Umbilical cord (tissue), 2 donors: Measurements from ENCODE around the gene ISLR. TPM values are rescaled to one million over a fixed set of nuclear protein-coding genes. Genes with fewer than 3 reads are reported as not detected.

ENCODE experiments used
- DNase-seq: peaks from one replicate; pipeline ENCODE4 v3.0.0-alpha.2; 2015; ENCODE audit warnings: low spot score
- total RNA-seq: library from RNA; depleted of rRNA; stranded (reverse); fragments of >200 nt; gene quantifications from one replicate; pipeline ENCODE4 v1.2.3, GENCODE V29; 2014; ENCODE audit warnings: low replicate concordance; ENCODE audit not compliant: insufficient read depth

ISLR gene
- total RNA-seq, 1 donor from 2014 or later: 95.1 TPM

- DNase-seq: no peak
Measured at GRCh38 chr15:74171965-74172541, 1.5 kb upstream of the ISLR start.

- peak; percentile 95 for DNase-seq
Measured at GRCh38 chr15:74172701-74173379, 670 bp upstream of the ISLR start.

GRCh38 chr15:74174219-74174957, 878 bp downstream of the ISLR start:
- peak; percentile 96 for DNase-seq

GRCh38 chr15:74174958-74175253, 1.4 kb downstream of the ISLR start:
- no peak for DNase-seq

GRCh38 chr15:74175271-74176191, 2.0 kb downstream of the ISLR start:
- no peak for DNase-seq

GRCh38 chr15:74176262-74177214, 3.0 kb downstream of the ISLR start:
- peak; percentile 61 for DNase-seq

- no peak for DNase-seq
Measured at GRCh38 chr15:74178326-74179100, 5.0 kb downstream of the ISLR start.

- peak; percentile 93 for DNase-seq
Measured at GRCh38 chr15:74179101-74179841, 5.8 kb downstream of the ISLR start.

- DNase-seq: no peak
Measured at GRCh38 chr15:74179983-74180880, 6.7 kb downstream of the ISLR start.

- DNase-seq: no peak
Measured at GRCh38 chr15:74180881-74181602, 7.5 kb downstream of the ISLR start.

GRCh38 chr15:74182131-74182530, 8.6 kb downstream of the ISLR start:
- DNase-seq: no peak

GRCh38 chr15:74184582-74185091, 11.1 kb downstream of the ISLR start:
- no peak for DNase-seq

GRCh38 chr15:74185710-74186348, 12.3 kb downstream of the ISLR start:
- peak; percentile 3 for DNase-seq

- DNase-seq: no peak
Measured at GRCh38 chr15:74188216-74188615, 14.7 kb downstream of the ISLR start.

- no peak for DNase-seq
Measured at GRCh38 chr15:74191798-74192197, 18.3 kb downstream of the ISLR start.

GRCh38 chr15:74192751-74193150, 19.2 kb downstream of the ISLR start:
- DNase-seq: no peak

- DNase-seq: peak; percentile 72
Measured at GRCh38 chr15:74193299-74193718, 19.8 kb downstream of the ISLR start.
